Keratinocyte (primary cell): ENCODE results near the gene DEXI.

Source experiments
- CTCF ChIP-seq, 3 experiments: IDR thresholded peaks in 1 of 3; conservative IDR thresholded peaks in 1 of 3; optimal IDR thresholded peaks in 1 of 3; 2 replicates in 2 of 3; 3 replicates in 1 of 3; pipeline versions ENCODE3 to v1.5.1; 2011; ENCODE audit warnings: low read length in 3 of 3, mild to moderate bottlenecking in 3 of 3, moderate library complexity in 2 of 3, control low read depth in 1 of 3, inconsistent platforms in 1 of 3; ENCODE audit not compliant: insufficient read depth in 2 of 3; ENCODE audit errors: extremely low read depth in 1 of 3
- EZH2 ChIP-seq: IDR thresholded peaks from one replicate; pipeline ENCODE4 v1.6.1; 2012; ENCODE audit warnings: inconsistent platforms, mild to moderate bottlenecking, low read length, moderate library complexity

GRCh38 chr16:10957771-10958482 is 15.7 kb upstream of the DEXI start:
- TF ChIP-seq CTCF (optimal IDR thresholded peaks at IDR 0.05 in 1 of 3, IDR thresholded peaks at IDR 0.05 in 1 of 3, conservative IDR thresholded peaks at IDR 0.05 in 1 of 3; ENCODE audit: extremely low read depth in 1 of 3, insufficient read depth in 2 of 3, low read length in 3 of 3) = no peak
- no peak for TF ChIP-seq EZH2
